GM13977 (cell line): Measurements from ENCODE around the gene SRCIN1.

Experiments
- DNase-seq: peaks from one replicate; pipeline ENCODE4 v3.0.0; 2012; ENCODE audit warnings: low spot score
- in situ Hi-C: fragments of 300-500 bp; cut with MboI; formaldehyde crosslinking; loops from one replicate; pipeline ENCODE4 v1.12.0; 2022; ENCODE audit warnings: low sequenced_read_pairs, low pct_unique_long_range_greater_than_20kb, mixed read lengths, inconsistent platforms; ENCODE audit not compliant: unreplicated experiment
- TF ChIP-seq, protein P1 (sequence below): IDR thresholded peaks from 2 replicates; pipeline ENCODE4 v1.5.1; 2012; ENCODE audit warnings: mild to moderate bottlenecking, control low read depth; ENCODE audit not compliant: insufficient read depth; ENCODE audit errors: extremely low read depth, missing control alignments

SRCIN1 gene

DNA sequence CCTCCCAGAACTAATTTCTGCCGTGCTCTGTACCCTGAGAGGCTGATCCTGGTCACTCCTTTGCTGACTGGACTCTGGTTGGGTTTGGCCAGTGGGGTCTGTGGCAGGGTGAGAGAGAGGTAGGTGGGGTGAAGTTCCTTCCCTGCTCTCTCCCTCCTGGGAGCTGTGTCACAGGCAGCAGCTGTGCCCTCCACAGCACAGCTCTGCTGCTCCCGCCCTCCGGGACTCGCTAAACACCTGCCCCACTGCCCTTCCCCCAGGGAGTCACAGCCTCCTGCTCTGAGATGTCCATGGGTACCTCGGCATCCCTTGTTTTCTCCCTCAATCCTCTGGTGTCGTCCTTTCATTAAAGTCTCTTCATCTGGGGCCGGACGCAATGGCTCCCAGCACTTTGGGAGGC, 66.4 kb downstream of the SRCIN1 start:
- no peak for DNase-seq
- TF ChIP-seq, protein P1, sequence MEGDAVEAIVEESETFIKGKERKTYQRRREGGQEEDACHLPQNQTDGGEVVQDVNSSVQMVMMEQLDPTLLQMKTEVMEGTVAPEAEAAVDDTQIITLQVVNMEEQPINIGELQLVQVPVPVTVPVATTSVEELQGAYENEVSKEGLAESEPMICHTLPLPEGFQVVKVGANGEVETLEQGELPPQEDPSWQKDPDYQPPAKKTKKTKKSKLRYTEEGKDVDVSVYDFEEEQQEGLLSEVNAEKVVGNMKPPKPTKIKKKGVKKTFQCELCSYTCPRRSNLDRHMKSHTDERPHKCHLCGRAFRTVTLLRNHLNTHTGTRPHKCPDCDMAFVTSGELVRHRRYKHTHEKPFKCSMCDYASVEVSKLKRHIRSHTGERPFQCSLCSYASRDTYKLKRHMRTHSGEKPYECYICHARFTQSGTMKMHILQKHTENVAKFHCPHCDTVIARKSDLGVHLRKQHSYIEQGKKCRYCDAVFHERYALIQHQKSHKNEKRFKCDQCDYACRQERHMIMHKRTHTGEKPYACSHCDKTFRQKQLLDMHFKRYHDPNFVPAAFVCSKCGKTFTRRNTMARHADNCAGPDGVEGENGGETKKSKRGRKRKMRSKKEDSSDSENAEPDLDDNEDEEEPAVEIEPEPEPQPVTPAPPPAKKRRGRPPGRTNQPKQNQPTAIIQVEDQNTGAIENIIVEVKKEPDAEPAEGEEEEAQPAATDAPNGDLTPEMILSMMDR, result no peak
- in situ Hi-C loops, result no loop called here

DNA sequence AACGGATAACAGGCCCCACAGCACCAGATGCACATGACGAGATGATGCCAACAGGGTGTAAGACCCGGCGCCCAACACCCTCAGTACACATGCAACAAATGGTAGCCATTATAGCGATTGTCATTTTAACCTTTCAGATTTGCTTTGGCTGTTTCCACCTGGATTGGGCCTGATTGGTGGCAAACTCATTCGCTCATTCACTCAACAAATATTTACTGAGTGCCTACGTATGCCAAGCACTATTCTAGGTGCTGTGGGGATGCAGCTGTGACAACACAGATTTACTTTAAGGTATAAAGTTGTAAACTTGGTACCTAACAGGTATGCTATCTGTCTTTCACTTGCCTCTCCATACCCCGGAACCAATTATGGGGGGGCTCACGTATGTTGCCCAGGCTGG, 66.8 kb downstream of the SRCIN1 start:
- in situ Hi-C loops, result no loop called here
- no peak for DNase-seq
- TF ChIP-seq, protein P1, result no peak

DNA sequence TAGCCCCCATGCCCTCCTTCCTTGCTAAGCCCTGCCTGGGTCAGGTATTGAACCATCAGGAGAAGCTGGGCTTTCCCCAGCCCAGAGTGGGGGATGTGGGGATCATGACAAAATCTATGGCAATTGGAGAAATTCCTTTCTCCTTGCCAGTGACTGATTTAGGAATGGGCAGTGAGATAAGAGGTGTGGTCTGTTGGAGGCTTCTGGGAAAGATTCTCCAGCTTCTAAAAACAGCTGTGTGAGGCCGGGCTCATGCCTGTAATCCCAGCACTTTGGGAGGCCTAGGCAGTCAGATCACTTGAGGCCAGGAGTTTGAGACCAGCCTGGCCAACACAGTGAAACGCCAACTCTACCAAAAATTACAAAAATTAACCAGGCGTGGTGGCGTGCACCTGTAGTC, 69.1 kb downstream of the SRCIN1 start:
- TF ChIP-seq, protein P1, result no peak
- DNase-seq, result no peak
- in situ Hi-C loops, result no loop called here

DNA sequence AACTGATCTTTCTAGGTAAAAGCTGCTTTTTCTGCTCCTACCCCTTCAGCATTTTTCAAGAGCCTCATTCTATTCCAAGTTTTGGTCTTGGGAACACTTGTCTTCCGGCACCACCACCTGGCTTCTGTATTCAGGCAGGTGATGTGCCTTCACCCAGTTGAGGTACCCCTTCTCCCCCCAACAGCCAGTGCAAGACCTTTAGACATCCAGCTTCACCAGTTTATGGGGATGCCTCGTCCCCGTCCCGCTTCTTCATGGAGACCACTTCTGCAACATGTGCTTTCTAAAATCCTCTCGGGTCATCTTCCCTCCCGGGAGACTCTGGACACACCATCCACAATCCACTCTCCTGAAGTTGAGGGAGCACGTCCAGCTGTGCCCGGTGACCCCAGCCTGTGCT, 69.9 kb downstream of the SRCIN1 start:
- in situ Hi-C loops, result no loop called here
- no peak for DNase-seq
- TF ChIP-seq, protein P1, result no peak

DNA sequence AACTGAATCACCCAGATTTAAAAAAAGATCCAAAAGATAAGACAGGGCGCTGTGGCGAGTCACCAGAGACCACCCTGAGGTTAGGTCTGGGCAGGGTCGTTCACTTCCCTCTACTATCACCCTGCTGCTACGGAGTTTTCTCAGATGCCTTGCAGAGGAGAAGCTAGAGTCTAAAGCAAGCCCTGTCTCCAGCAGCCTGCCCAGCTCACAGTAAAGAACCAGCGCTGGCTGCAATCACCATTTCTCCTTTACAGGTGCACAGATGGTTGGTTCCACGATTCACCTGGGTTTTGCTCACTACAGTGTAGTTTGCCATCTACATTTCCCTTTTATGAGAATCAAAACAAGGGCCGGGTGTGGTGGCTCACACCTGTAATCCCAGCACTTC, 71.3 kb downstream of the SRCIN1 start:
- in situ Hi-C loops, result no loop called here
- TF ChIP-seq, protein P1, result no peak
- DNase-seq, result no peak

DNA sequence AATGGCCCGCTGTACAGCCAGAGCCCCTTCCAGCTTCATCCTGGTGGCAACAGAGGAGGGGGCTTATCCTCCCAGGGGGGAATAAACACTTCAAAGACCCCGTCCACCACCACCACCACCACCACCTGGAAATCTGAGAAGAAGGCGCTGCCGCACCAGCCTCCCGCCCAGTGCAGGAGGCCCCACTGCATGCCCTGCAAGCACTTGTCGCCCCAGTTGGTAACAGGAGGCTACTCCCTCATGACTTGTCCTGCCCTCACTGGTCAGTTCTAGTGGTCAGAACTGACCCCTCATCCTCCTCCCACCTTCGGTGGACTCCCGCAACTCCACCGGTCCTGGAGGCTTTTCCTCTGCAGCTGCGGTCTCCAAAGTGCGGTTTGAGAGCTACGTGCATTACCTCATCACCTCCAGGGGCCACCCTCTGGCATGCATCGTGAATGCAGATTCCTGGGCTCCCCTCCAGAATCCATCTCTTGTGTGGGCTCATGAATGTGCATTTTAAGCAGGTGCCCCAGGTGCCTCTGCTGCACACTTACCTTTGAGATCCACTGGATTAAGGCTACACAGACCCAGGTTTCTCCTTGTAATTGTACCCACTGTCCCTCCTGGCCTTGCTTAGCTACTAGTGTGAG, 71.8 kb downstream of the SRCIN1 start:
- DNase-seq, result no peak
- TF ChIP-seq, protein P1, result no peak
- in situ Hi-C loops, result no loop called here
